Fibroblast of lung (primary cell): ENCODE measurements around the gene SORT1.

Experiments used
- EZH2 ChIP-seq: IDR thresholded peaks from 2 replicates; pipeline ENCODE4 v1.5.1; 2012; ENCODE audit warnings: low read length, control low read depth, mild to moderate bottlenecking; ENCODE audit errors: missing control alignments
- TF ChIP-seq, protein P1 (sequence below), 2 donors: IDR thresholded peaks in 1 of 2; conservative IDR thresholded peaks in 1 of 2; 1 replicate in 1 of 2; 2 replicates in 1 of 2; pipeline ENCODE4 v1.5.1; 2011 to 2012; ENCODE audit warnings: low read length in 2 of 2, control low read depth in 1 of 2, inconsistent platforms in 1 of 2, low read depth in 1 of 2, mild to moderate bottlenecking in 1 of 2

DNA sequence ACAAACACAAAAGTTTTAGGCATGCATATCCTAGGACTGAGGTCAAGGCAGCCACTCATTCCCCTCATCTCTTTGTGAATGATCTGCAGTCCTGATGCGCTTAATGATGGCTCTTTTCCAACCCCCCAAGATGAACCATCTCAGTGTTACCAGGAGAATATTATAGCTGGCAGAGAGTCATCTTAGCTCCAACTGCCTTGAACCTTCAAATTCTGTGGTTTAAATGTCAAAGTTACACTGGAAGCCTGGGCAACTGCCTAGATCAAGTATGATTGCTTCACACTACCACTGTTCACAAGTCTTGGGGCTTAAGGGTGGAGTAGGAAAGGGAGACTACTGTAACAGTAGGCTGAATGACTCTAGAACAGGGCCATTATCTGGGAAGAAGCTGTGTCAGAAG is 82.9 kb downstream of the SORT1 start:
- TF ChIP-seq EZH2, result no peak
- TF ChIP-seq, protein P1, sequence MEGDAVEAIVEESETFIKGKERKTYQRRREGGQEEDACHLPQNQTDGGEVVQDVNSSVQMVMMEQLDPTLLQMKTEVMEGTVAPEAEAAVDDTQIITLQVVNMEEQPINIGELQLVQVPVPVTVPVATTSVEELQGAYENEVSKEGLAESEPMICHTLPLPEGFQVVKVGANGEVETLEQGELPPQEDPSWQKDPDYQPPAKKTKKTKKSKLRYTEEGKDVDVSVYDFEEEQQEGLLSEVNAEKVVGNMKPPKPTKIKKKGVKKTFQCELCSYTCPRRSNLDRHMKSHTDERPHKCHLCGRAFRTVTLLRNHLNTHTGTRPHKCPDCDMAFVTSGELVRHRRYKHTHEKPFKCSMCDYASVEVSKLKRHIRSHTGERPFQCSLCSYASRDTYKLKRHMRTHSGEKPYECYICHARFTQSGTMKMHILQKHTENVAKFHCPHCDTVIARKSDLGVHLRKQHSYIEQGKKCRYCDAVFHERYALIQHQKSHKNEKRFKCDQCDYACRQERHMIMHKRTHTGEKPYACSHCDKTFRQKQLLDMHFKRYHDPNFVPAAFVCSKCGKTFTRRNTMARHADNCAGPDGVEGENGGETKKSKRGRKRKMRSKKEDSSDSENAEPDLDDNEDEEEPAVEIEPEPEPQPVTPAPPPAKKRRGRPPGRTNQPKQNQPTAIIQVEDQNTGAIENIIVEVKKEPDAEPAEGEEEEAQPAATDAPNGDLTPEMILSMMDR (conservative IDR thresholded peaks at IDR 0.05 in 1 of 2, IDR thresholded peaks at IDR 0.05 in 1 of 2; ENCODE audit: low read depth in 1 of 2, low read length in 2 of 2), result no peak
